Measurements from ENCODE around the gene ITGA1.

ITGA1 gene

GRCh38 chr5:52778781-52779180 lies 8.9 kb upstream of the ITGA1 start:
- no peak overlapping the region for H3K4me3 ChIP-seq (replicated peaks; ENCODE audit: low read depth, low read length)
- DNase-seq (ENCODE audit: extremely low read depth, low read depth) = no peak
- no peak for TF ChIP-seq CTCF (IDR thresholded peaks at IDR 0.05; ENCODE audit: low read depth, low read length, missing control alignments)

GRCh38 chr5:52779213-52779612 lies 8.5 kb upstream of the ITGA1 start:
- TF ChIP-seq CTCF (IDR thresholded peaks at IDR 0.05; ENCODE audit: low read depth, low read length, missing control alignments) = no peak
- no peak overlapping the region for H3K4me3 ChIP-seq (replicated peaks; ENCODE audit: low read depth, low read length)
- DNase-seq (ENCODE audit: extremely low read depth, low read depth) = no peak

GRCh38 chr5:52783226-52783959 lies 4.3 kb upstream of the ITGA1 start:
- no peak for DNase-seq (ENCODE audit: extremely low read depth, low read depth)
- TF ChIP-seq CTCF (IDR thresholded peaks at IDR 0.05; ENCODE audit: low read depth, low read length, missing control alignments) = no peak
- no peak overlapping the region for H3K4me3 ChIP-seq (replicated peaks; ENCODE audit: low read depth, low read length)

GRCh38 chr5:52784737-52785136 lies 3.0 kb upstream of the ITGA1 start:
- no peak overlapping the region for H3K4me3 ChIP-seq (replicated peaks; ENCODE audit: low read depth, low read length)
- DNase-seq (ENCODE audit: extremely low read depth, low read depth) = no peak
- no peak for TF ChIP-seq CTCF (IDR thresholded peaks at IDR 0.05; ENCODE audit: low read depth, low read length, missing control alignments)

GRCh38 chr5:52786391-52786790 lies 1.3 kb upstream of the ITGA1 start:
- DNase-seq (ENCODE audit: extremely low read depth, low read depth) = no peak
- no peak overlapping the region for H3K4me3 ChIP-seq (replicated peaks; ENCODE audit: low read depth, low read length)

GRCh38 chr5:52786949-52787599 lies 642 bp upstream of the ITGA1 start:
- no peak for TF ChIP-seq CTCF (IDR thresholded peaks at IDR 0.05; ENCODE audit: low read depth, low read length, missing control alignments)
- H3K4me3 ChIP-seq (replicated peaks; ENCODE audit: low read depth, low read length) = peak overlapping the region; percentile 62
- DNase-seq (ENCODE audit: extremely low read depth, low read depth) = no peak

More at GRCh38 chr5:52786391-52786790, 1.3 kb upstream of the ITGA1 start:
- no peak for TF ChIP-seq CTCF (IDR thresholded peaks at IDR 0.05; ENCODE audit: low read depth, low read length, missing control alignments)
